ENCODE results near the gene TBX21.

TBX21 gene

DNA sequence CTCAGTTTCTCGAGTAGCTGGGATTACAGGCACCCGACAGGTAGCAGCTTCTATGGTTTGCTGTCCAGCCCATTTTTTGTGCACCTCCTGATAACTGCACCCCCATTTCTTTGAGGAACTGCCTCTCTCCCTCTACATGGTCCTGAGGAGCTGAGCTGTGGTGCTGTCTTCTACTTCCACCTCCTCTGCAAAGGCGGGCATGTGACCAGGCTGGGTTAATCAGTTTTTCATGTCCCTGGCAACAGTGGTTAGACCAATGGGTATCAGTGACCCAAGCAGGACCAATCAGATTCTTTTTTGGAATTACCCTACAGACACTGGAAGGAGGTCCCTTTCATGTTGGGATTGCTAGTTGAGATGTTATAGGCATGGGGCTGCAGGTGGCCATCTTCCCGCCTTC, 41.3 kb downstream of the TBX21 start:
- no peak for DNase-seq (ENCODE audit: low spot score)

DNA sequence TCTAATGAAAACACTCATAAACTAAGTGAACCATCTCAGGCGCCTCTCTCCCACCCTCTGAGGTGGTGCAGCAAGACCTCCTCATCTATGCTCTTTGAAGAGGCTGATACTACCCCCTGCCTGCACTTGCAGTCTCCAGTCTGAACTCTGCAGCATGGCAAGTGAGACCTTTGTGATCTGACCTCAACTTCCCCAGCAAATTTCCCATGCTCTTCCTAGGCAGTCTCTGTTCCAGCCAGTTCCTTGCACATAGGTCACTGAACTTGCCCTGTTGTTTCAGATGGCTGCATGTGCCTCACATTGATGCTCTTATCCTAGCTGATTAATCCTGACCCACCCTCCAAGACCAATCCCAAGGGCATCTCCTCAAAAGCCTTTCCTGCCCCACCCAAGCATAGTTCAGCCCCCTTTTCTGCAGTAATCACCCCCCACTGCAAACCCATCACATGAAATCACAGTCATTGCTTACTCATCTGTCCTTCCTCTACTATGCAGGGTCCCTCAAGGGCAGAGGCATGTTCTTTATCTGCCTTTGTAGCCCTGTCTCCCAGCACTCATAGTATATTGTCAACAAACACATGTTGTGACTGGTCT, 42.0 kb downstream of the TBX21 start:
- no peak for DNase-seq (ENCODE audit: low spot score)

DNA sequence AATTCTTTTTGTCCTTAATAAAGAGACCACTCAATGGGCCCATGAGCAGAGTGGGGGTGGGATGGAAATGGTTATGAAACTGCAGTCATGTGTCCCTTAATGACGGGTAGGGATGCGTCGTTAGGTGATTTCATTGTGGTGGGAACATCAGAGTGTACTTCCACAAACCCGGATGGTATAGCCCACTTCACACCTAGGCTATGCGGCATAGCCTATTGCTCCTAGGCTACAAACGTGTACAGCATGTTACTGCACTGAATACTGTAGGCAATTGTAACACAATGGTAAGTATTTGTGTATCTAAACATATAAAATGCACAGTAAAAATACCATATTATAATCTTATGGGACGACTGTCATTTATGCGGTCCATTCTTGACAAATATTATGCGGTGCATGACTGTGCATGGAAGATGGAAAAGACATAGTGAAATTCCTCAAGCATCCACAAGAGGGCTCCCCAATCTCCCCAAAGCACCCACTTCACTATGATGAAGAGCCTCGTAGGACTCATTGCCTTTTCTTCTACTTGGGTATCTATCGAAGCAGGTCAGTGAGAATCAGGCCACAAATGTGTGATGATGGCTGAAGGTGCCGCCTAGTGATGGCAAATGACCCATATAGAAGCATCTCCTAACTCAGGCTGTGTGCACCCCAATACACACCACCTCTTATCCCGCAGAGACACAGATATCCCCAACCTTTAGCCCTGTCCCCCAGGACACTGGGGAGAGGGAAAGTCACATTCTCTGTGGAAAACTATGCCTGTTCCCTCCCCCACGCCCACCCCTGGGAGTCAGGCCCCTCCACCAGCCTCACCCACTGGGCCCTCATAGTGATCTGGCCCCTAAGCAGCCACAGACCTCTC, 43.5 kb downstream of the TBX21 start:
- DNase-seq (ENCODE audit: low spot score), result peak; percentile 64

DNA sequence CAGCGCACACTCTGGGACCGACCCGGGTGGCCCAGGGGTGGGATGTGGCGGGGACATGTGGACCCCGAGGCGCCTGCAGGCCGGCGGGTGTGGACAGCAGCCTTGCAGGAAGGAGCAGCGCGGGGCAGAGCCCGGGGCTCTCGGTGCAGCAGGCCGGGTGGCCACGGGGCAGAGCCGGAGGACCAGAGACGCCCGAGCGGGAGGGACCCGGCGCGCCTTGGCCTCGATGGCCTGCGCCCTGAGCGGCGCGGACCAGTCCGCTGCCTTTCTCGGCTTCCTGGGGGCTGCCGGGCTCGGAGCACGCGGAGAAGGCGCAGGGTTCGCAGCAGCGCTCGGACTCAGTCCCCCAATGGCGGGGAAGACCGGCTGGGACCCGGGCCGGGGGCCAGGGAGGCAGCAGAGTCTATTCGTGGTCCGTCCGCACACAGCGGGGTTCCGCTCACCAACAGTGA, 45.2 kb downstream of the TBX21 start:
- no peak for DNase-seq (ENCODE audit: low spot score)

DNA sequence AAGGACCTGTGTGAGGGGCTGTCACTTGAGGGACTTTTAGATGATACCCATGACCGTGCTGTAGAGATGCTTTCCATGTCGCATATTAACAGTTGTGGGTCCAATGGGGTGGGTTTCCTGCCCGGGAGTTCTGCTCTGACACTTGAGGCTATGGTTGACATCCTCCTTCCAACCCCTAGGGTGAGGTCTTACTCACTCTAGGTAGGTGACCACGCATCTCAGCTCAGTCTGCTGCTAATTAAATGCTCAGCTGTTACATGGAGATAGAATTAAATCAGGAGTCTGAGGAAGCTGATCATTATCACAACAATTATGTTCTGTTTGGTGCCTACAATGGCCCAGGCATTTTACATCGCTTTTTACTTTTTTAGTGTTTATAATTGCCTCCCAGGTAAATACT, 48.4 kb downstream of the TBX21 start:
- no peak for DNase-seq (ENCODE audit: low spot score)

DNA sequence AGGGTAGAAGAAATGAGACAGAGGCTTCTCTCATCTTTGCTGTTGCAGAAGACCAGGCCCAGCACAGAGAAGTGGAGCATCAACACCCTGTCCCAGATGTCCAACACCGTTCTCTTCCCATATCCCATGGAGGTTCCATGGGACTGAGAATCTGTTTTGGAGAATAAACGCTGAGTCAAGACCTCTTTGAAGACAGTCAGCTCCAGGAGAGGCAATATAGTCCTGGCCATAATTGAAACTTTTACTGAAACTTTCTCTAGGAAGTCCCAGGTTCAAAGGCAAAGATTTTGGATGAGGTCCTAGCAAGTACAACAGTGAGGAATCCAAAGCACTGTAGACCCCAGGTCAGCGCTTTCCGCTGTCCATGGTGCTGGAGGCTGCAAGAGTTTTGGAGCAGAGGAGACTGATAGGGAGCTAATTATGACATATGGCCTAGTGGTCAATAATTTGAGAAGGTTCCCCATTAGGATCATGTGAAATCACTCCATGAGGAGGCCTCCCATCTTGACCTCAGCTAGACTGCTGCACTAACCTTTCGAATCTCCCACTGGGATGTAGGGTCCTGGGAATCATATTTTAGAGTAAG, 52.6 kb downstream of the TBX21 start:
- DNase-seq (ENCODE audit: low spot score), result peak; percentile 13

DNA sequence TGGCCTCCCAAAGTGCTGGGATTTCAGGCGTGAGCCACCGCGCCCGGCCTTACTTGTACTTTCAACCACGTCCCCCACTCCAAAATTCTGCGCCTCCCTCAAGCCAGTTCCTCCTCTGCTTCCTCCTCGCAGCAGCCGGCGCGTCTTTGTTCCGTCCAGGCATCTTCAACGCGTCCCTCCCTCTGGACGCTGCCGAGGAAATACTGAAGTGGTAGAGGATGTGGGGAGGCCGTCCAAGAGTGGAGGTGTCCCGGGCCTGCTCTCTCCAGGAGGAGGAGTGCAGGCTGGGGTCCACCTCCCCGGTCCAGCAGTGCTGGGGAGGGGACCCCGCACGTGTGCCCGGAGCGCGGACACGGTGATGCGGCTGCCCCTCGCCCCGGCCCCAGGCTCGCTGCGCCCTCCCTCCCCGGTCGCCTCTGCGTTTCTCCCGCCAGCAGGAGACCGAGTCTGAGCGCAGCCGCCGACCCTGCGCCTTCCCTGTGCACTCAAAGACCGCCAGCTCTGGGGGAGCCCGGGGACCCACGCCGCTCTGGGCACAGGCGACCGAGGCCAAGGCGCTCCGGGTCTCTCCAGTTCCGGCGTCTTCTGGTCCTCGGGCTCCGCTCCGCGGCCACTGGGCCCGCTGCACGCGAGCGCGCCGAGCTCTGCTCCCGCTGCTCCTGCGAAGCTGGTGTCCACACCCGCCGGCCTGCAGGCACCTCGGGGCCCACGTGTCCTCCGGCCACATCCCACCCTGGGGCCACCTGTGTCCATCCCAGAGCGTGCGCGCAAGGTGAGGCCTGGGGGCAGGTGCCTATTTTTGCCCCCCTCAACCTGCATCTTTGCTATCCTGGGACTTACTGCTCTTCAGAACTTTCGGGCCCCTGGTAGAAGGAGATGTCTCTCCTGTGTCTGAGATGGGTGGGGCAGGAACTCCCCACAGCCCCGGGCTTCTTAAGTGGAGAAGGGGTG, 56.9 kb downstream of the TBX21 start:
- no peak for DNase-seq (ENCODE audit: low spot score)

DNA sequence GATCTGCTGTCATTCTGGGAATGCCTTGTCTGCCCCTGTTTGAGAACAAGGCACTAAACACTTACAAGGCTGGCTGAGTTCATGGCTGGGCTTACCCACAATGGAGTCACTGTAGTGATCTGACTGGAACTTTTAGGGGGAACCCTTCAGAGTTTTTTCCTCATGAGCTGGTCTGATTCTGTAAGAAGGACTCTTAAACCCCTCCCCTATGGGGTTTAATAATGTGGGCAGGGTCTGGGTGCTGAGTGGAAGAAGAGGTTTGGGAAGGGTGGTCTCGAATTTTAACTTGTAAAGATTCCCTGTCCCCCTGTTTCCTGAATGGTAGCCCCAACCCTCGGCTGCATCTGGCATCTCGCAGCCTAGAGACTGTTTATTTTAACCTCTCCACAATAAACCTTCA, 58.0 kb downstream of the TBX21 start:
- no peak for DNase-seq (ENCODE audit: low spot score)

DNA sequence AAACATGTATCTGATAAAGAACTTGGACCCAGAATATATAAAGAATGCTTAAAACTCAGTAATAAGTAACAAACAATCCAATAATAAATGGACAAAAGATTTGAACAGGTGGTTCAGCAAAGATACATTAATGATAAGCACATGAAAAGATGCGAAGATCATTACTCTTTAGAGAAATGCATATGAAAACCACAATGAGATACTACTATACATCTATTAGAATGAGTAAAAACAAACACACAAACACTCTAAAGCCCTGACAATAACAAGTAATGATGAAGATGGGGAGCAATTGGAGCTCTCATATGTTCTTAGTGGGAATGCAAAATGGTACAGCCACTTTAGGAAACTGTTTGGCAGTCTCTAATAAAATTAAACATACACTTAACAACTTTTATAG, 59.4 kb downstream of the TBX21 start:
- no peak for DNase-seq (ENCODE audit: low spot score)

DNA sequence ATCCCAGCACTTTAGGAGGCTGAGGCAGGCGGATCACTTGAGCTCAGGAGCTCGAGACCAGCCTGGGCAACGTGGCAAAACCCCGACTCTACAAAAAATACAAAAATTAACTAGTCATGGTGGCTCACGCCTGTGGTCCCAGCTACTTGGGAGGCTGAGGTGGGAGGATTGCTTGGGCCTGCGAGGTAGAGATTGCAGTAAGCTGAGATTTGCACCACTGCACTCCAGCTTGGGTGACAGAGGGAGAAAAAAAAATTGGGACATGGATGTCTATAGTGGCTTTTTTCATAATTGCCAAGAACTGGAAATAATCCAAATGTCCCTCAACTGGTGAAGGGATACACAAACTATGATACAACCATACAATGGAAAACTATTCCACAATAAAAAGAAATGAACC, 59.9 kb downstream of the TBX21 start:
- DNase-seq (ENCODE audit: low spot score), result no peak
